ENCODE results near the gene COL21A1.

Gene COL21A1

GRCh38 chr6:56027865-56028264 lies 219.5 kb downstream of the COL21A1 start:
- H3K4me3 ChIP-seq (ENCODE audit: low read depth, low read length) = no peak overlapping the region
- no peak for TF ChIP-seq CTCF (IDR thresholded peaks at IDR 0.05; ENCODE audit: low read depth, low read length)
- DNase-seq (ENCODE audit: low read depth, low spot score) = no peak
- in situ Hi-C loops (cut with HindIII; ENCODE audit: low sequenced_read_pairs) = no loop called here

GRCh38 chr6:56026455-56027180 lies 220.8 kb downstream of the COL21A1 start:
- TF ChIP-seq CTCF (IDR thresholded peaks at IDR 0.05; ENCODE audit: low read depth, low read length) = no peak
- DNase-seq (ENCODE audit: low read depth, low spot score) = no peak
- no peak overlapping the region for H3K4me3 ChIP-seq (ENCODE audit: low read depth, low read length)
- in situ Hi-C loops (cut with HindIII; ENCODE audit: low sequenced_read_pairs) = no loop called here

GRCh38 chr6:56025795-56026194 lies 221.6 kb downstream of the COL21A1 start:
- DNase-seq (ENCODE audit: low read depth, low spot score) = peak; percentile 55
- in situ Hi-C loops (cut with HindIII; ENCODE audit: low sequenced_read_pairs) = no loop called here
- TF ChIP-seq CTCF (IDR thresholded peaks at IDR 0.05; ENCODE audit: low read depth, low read length) = no peak
- H3K4me3 ChIP-seq (ENCODE audit: low read depth, low read length) = no peak overlapping the region

GRCh38 chr6:56024931-56025330 lies 222.4 kb downstream of the COL21A1 start:
- no peak for TF ChIP-seq CTCF (IDR thresholded peaks at IDR 0.05; ENCODE audit: low read depth, low read length)
- DNase-seq (ENCODE audit: low read depth, low spot score) = peak; percentile 55
- in situ Hi-C loops (cut with HindIII; ENCODE audit: low sequenced_read_pairs) = no loop called here
- no peak overlapping the region for H3K4me3 ChIP-seq (ENCODE audit: low read depth, low read length)

GRCh38 chr6:56023829-56024228 lies 223.6 kb downstream of the COL21A1 start:
- in situ Hi-C loops (cut with HindIII; ENCODE audit: low sequenced_read_pairs) = no loop called here
- no peak for DNase-seq (ENCODE audit: low read depth, low spot score)
- TF ChIP-seq CTCF (IDR thresholded peaks at IDR 0.05; ENCODE audit: low read depth, low read length) = no peak
- H3K4me3 ChIP-seq (ENCODE audit: low read depth, low read length) = no peak overlapping the region

- no peak overlapping the region for H3K4me3 ChIP-seq (ENCODE audit: low read depth, low read length)
- TF ChIP-seq CTCF (IDR thresholded peaks at IDR 0.05; ENCODE audit: low read depth, low read length) = no peak
- DNase-seq (ENCODE audit: low read depth, low spot score) = no peak
- in situ Hi-C loops (cut with HindIII; ENCODE audit: low sequenced_read_pairs) = no loop called here
Measured at GRCh38 chr6:56022678-56023077, 224.7 kb downstream of the COL21A1 start.
